Measurements from ENCODE around the gene OLA1.

OLA1 gene

GRCh38 chr2:174233771-174234275, 14.5 kb downstream of the OLA1 start:
- no peak for DNase-seq (ENCODE audit: low read depth)

GRCh38 chr2:174227748-174228147, 20.6 kb downstream of the OLA1 start:
- DNase-seq (ENCODE audit: low read depth), result no peak
- no peak overlapping the region for H3K4me3 ChIP-seq (ENCODE audit: low read depth, low read length)

More at GRCh38 chr2:174233771-174234275, 14.5 kb downstream of the OLA1 start:
- no peak overlapping the region for H3K4me3 ChIP-seq (ENCODE audit: low read depth, low read length)

GRCh38 chr2:174224665-174225288, 23.6 kb downstream of the OLA1 start:
- no peak for DNase-seq (ENCODE audit: low read depth)
- no peak overlapping the region for H3K4me3 ChIP-seq (ENCODE audit: low read depth, low read length)

GRCh38 chr2:174224125-174224524, 24.2 kb downstream of the OLA1 start:
- no peak for DNase-seq (ENCODE audit: low read depth)
- no peak overlapping the region for H3K4me3 ChIP-seq (ENCODE audit: low read depth, low read length)

- no peak overlapping the region for H3K4me3 ChIP-seq (ENCODE audit: low read depth, low read length)
- DNase-seq (ENCODE audit: low read depth), result no peak
These were observed 24.9 kb downstream of the OLA1 start for GRCh38 chr2:174223388-174223787.

- no peak for DNase-seq (ENCODE audit: low read depth)
- no peak overlapping the region for H3K4me3 ChIP-seq (ENCODE audit: low read depth, low read length)
These were observed 26.2 kb downstream of the OLA1 start for GRCh38 chr2:174222154-174222553.

- no peak overlapping the region for H3K4me3 ChIP-seq (ENCODE audit: low read depth, low read length)
- no peak for DNase-seq (ENCODE audit: low read depth)
These were observed 29.0 kb downstream of the OLA1 start for GRCh38 chr2:174219321-174219720.

GRCh38 chr2:174218773-174219172, 29.6 kb downstream of the OLA1 start:
- H3K4me3 ChIP-seq (ENCODE audit: low read depth, low read length), result no peak overlapping the region
- no peak for DNase-seq (ENCODE audit: low read depth)

GRCh38 chr2:174217869-174218268, 30.5 kb downstream of the OLA1 start:
- DNase-seq (ENCODE audit: low read depth), result no peak
- H3K4me3 ChIP-seq (ENCODE audit: low read depth, low read length), result no peak overlapping the region

- no peak overlapping the region for H3K4me3 ChIP-seq (ENCODE audit: low read depth, low read length)
- DNase-seq (ENCODE audit: low read depth), result no peak
These were observed 36.4 kb downstream of the OLA1 start for GRCh38 chr2:174211954-174212353.

GRCh38 chr2:174210862-174211261, 37.5 kb downstream of the OLA1 start:
- no peak overlapping the region for H3K4me3 ChIP-seq (ENCODE audit: low read depth, low read length)
- DNase-seq (ENCODE audit: low read depth), result no peak

GRCh38 chr2:174209325-174209724, 39.0 kb downstream of the OLA1 start:
- no peak for DNase-seq (ENCODE audit: low read depth)

GRCh38 chr2:174208026-174208425, 40.3 kb downstream of the OLA1 start:
- H3K4me3 ChIP-seq (ENCODE audit: low read depth, low read length), result no peak overlapping the region
- no peak for DNase-seq (ENCODE audit: low read depth)

More at GRCh38 chr2:174209325-174209724, 39.0 kb downstream of the OLA1 start:
- H3K4me3 ChIP-seq (ENCODE audit: low read depth, low read length), result no peak overlapping the region

- no peak for DNase-seq (ENCODE audit: low read depth)
- no peak overlapping the region for H3K4me3 ChIP-seq (ENCODE audit: low read depth, low read length)
These were observed 42.8 kb downstream of the OLA1 start for GRCh38 chr2:174205562-174205961.

- no peak for DNase-seq (ENCODE audit: low read depth)
- H3K4me3 ChIP-seq (ENCODE audit: low read depth, low read length), result no peak overlapping the region
These were observed 46.1 kb downstream of the OLA1 start for GRCh38 chr2:174202188-174202587.

- DNase-seq (ENCODE audit: low read depth), result no peak
These were observed 49.3 kb downstream of the OLA1 start for GRCh38 chr2:174198846-174199564.

GRCh38 chr2:174195253-174195652, 53.1 kb downstream of the OLA1 start:
- H3K4me3 ChIP-seq (ENCODE audit: low read depth, low read length), result no peak overlapping the region
- DNase-seq (ENCODE audit: low read depth), result no peak

More at GRCh38 chr2:174198846-174199564, 49.3 kb downstream of the OLA1 start:
- H3K4me3 ChIP-seq (ENCODE audit: low read depth, low read length), result no peak overlapping the region

GRCh38 chr2:174193737-174194136, 54.6 kb downstream of the OLA1 start:
- no peak for DNase-seq (ENCODE audit: low read depth)

GRCh38 chr2:174192664-174193063, 55.7 kb downstream of the OLA1 start:
- DNase-seq (ENCODE audit: low read depth), result no peak
- no peak overlapping the region for H3K4me3 ChIP-seq (ENCODE audit: low read depth, low read length)

More at GRCh38 chr2:174193737-174194136, 54.6 kb downstream of the OLA1 start:
- no peak overlapping the region for H3K4me3 ChIP-seq (ENCODE audit: low read depth, low read length)

GRCh38 chr2:174191342-174192074, 56.8 kb downstream of the OLA1 start:
- DNase-seq (ENCODE audit: low read depth), result no peak

More at GRCh38 chr2:174191342-174192074, 56.8 kb downstream of the OLA1 start:
- H3K4me3 ChIP-seq (ENCODE audit: low read depth, low read length), result no peak overlapping the region

All from skeletal muscle cell (primary cell).